T-helper 9 cell (primary cell): ENCODE results near the gene ZNRF3.

Experiments used
- DNase-seq: peaks from one replicate; pipeline ENCODE4 v3.0.0-alpha.2; 2020

The ZNRF3 gene

DNA sequence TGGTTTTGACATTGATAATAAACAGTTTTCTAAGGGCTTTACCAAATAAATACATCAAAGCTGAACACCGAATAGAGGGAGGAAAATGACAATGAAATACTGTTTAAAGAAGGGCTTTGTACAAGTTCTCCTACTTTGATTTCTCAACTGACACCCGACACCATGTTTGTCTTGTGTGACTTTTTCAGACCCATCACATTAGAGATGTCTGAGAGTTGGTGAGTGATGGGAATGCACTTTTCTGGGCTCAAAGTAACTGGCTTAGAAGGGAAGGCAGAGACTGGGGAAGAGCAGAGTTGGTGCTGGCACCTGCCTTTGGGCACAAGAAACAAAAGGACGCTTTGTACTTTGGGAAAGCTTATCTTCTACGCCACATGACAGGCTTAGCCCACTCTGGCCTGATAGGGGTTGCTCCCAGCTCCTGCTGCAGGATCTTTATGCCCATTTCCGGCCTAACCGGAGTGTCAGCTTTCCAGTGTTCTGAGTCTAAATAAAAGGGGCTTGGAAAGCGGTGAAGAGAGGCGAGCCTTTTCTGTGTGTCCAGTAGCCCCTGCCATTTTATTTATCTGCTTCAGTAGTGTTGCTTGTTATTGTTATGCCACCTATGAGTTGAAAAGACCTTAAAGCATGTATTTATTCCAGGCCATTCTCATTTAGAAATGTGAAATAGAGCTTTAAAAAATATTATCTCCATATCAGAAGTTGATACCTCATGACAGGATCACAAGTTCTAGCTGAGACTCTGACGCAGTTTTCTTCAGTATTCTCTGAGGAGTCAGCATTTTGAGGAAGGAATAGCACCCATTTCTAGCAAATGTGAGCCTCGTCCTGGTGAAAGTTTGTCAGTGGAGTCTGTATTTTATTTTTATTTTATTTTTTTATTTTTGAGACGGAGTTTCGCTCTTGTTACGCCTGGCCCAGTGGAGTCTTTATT lies 213.6 kb downstream of the ZNRF3 start:
- DNase-seq: no peak

DNA sequence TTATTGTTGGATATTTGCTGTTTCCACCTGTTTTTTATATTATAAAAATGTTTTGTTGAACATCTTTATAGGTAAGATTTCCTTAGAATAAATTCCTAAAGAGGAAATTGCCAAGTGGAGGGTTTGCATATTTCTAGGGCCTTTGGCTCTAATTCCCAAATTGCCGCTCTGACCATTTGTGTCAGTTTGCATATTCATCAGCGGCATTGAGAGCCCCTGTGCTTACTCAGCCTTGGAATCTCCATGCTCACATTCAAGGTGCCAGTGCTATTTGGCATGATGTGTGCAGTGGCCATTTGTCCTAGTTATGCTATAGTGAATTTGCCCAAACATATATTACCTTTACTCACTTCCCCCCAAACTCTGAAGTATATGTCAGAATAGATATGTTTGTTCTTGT lies 214.9 kb downstream of the ZNRF3 start:
- no peak for DNase-seq

DNA sequence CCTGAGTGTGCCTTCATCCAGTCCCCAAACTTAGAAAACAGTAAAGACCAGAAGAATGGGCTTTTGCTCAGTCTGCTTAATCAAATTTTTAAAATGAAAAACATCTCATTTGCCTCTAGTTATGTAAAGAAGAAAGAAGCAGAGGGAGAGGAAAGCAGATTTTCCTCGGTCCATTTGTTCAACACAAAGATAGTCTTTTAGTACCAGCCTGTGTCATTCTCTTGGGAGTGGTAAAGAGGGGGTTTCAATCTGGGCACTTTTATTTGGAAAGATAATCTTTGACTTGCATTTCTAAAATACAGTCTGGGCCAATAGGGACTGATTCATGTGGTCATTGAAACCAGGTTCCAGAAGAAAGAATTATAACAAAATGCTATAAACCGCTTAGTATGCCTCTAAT lies 218.9 kb downstream of the ZNRF3 start:
- no peak for DNase-seq

DNA sequence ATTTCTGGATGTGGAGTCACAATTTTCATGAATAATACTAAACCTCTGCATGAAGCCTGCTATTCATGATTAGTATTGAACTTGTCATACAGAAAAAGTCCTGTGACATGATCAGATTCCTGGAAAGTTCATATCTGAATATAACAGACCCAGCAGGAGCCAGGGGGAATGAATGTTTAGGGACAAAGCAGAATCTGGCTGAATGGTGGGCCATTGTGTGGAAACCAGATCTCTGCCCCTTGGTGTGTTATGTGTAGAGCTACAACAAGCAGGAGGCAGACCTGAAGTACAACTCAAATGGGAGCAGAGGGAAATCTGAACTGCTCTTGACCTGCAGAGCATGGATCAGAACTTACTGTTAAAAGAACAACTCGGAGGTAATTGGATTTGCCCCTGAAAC lies 219.7 kb downstream of the ZNRF3 start:
- no peak for DNase-seq

DNA sequence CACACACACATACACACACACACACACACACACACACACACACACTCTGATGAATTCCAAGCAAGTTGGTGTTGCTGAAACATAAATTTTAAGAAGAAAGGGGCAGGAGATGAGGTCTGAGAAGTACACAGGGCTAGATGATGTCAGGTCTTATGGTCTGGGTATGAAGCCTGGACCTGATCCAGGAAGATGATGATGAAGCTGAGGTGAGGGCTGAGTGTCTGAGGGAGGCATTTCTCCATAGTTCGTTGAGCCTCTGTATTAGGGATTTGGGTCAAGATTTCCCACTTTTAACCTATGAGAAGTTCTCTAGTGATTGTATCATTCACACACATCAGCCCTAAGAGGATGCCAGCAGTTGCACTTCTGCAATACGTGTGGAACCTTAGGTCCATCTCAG lies 222.1 kb downstream of the ZNRF3 start:
- DNase-seq: no peak

DNA sequence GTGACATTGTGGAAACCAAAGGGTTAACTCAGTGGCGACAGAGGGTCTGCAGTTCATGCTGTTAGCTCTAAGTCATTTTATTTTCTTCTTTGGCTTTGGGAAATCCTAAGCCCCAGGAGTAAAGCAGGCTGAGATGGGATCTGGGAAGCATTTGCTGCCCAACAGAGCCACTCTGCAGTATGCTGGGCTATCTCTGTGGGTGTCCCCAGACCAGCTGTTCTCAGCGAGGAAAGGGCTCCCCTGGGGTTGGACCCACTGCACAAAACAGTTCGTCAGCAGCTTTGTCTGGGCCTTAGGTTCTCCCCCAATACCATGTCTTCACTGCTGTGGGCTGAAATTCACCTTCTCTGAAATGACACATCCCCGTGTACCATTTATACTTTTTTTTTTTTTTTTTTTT lies 223.5 kb downstream of the ZNRF3 start:
- DNase-seq: no peak
